GM12878 (cell line): ENCODE results near the gene ABHD12B. TPM values are rescaled to one million over a fixed set of nuclear protein-coding genes. Genes with fewer than 3 reads are reported as not detected.

Experiments used
- ATAC-seq: fragments of 200-7000 bp; cut with Tn5 transposase; 3 replicates; pipeline ENCODE4 v1.9.1; 2020; ENCODE audit warnings: mild to moderate bottlenecking, moderate library complexity
- BruUV-seq: library from RNA; stranded (reverse); fragments of 400-500 nt; replicated peaks from 2 replicates; lab custom pipeline; 2021; lab: Mats Ljungman, UMichigan
- CTCF ChIA-PET: fragments of 300-600 bp; sonication (Branson Sonifier 250); formaldehyde crosslinking; extraction: SDS; loops from one replicate; lab custom pipeline; 2021; ENCODE audit warnings: inconsistent platforms; lab: Yijun Ruan, JAX
- POLR2A ChIA-PET: fragments of 350-600 bp; formaldehyde crosslinking; extraction: SDS; loops from one replicate; lab custom pipeline; 2021; ENCODE audit warnings: inconsistent platforms; lab: Charles Lee
- RAD21 ChIA-PET: fragments of 300-600 bp; sonication (Branson Sonifier 250); formaldehyde crosslinking; loops from one replicate; lab custom pipeline; 2023; ENCODE audit warnings: antibody characterized with exemption; ENCODE audit not compliant: unreplicated experiment; lab: Charles Lee
- SMC1A ChIA-PET: fragments of 300-600 bp; sonication (Branson Sonifier 250); formaldehyde crosslinking; loops from one replicate; lab custom pipeline; 2023; ENCODE audit not compliant: unreplicated experiment, uncharacterized antibody; lab: Charles Lee
- DNase-seq: peaks from one replicate; pipeline ENCODE4 v3.0.0-alpha.2; 2011; ENCODE audit warnings: low read depth, low spot score
- FAIRE-seq: peaks from 3 replicates; lab custom pipeline; 2011; peaks lifted over from hg19 to GRCh38; lab: Jason Lieb, UNC
- H2AFZ ChIP-seq: 2 replicates; pipeline ENCODE4 v1.6.0; 2011; ENCODE audit warnings: low read depth, low read length, control low read depth; ENCODE audit not compliant: control insufficient read depth
- H3K27ac ChIP-seq: 2 replicates; pipeline ENCODE4 v1.5.1; 2011; ENCODE audit warnings: control low read depth; ENCODE audit not compliant: control insufficient read depth, insufficient read depth
- H3K27me3 ChIP-seq, 2 experiments: replicated peaks in 1 of 2; 2 replicates each; pipeline versions ENCODE4 v1.6.0 to v1.6.1; 2011; ENCODE audit warnings: low read length in 1 of 2; ENCODE audit not compliant: control insufficient read depth in 2 of 2, insufficient read depth in 2 of 2
- H3K36me3 ChIP-seq, 2 experiments: 2 replicates each; pipeline ENCODE4 v1.5.1; 2011; ENCODE audit warnings: low read length in 1 of 2; ENCODE audit not compliant: control insufficient read depth in 2 of 2, insufficient read depth in 2 of 2
- H3K4me1 ChIP-seq: 2 replicates; pipeline ENCODE4 v1.6.1; 2011; ENCODE audit warnings: mild to moderate bottlenecking, low read length, moderate library complexity, mixed read lengths; ENCODE audit not compliant: control insufficient read depth, insufficient read depth
- H3K4me2 ChIP-seq: 2 replicates; pipeline ENCODE4 v1.6.0; 2011; ENCODE audit warnings: control low read depth; ENCODE audit not compliant: control insufficient read depth, insufficient read depth
- H3K4me3 ChIP-seq: fragments of 200-600 bp; sonication (generic); 2 replicates; pipeline ENCODE4 v1.5.1; 2016
- H3K79me2 ChIP-seq: 2 replicates; pipeline ENCODE4 v1.6.0; 2011; ENCODE audit warnings: low read length; ENCODE audit not compliant: control insufficient read depth, insufficient read depth
- H3K9ac ChIP-seq: 2 replicates; pipeline ENCODE4 v1.8.0; 2011; ENCODE audit warnings: low read length, control low read depth, mixed read lengths; ENCODE audit not compliant: control insufficient read depth, insufficient read depth
- H3K9me3 ChIP-seq: replicated peaks from 3 replicates; pipeline ENCODE4 v1.5.1; 2011; ENCODE audit warnings: mild to moderate bottlenecking, low read length; ENCODE audit not compliant: control insufficient read depth, insufficient read depth
- H4K20me1 ChIP-seq: 2 replicates; pipeline ENCODE4 v1.6.0; 2011; ENCODE audit not compliant: control insufficient read depth, insufficient read depth
- ATF2 ChIP-seq: IDR thresholded peaks from 2 replicates; pipeline ENCODE4 v1.6.1; 2012; ENCODE audit warnings: low read length, inconsistent platforms
- CHD2 ChIP-seq: IDR thresholded peaks from 2 replicates; pipeline ENCODE4 v1.6.1; 2011; ENCODE audit warnings: low read depth, low read length, improper control_type of control experiment, borderline replicate concordance
- CREM ChIP-seq: IDR thresholded peaks from 2 replicates; pipeline ENCODE4 v1.6.1; 2014; ENCODE audit warnings: antibody characterized with exemption, low read depth
- DPF2 ChIP-seq: fragments of 450-650 bp; IDR thresholded peaks from 2 replicates; pipeline ENCODE4 v1.6.1; 2017; ENCODE audit warnings: mild to moderate bottlenecking
- NR2C2 ChIP-seq: IDR thresholded peaks from 2 replicates; pipeline ENCODE4 v1.6.1; 2011; ENCODE audit warnings: borderline replicate concordance, low read depth; ENCODE audit not compliant: control insufficient read depth, insufficient read length
- POLR2AphosphoS2 ChIP-seq: IDR thresholded peaks from 2 replicates; pipeline ENCODE4 v1.6.1; 2011; ENCODE audit warnings: low read depth, mild to moderate bottlenecking, low read length, improper control_type of control experiment, moderate library complexity
- SRF ChIP-seq, 2 experiments: IDR thresholded peaks; 2 replicates each; pipeline ENCODE4 v1.6.1; 2011; ENCODE audit warnings: low read depth in 2 of 2, low read length in 2 of 2, mild to moderate bottlenecking in 1 of 2, moderate library complexity in 1 of 2
- SUZ12 ChIP-seq: fragments of 200-600 bp; sonication (generic); IDR thresholded peaks from one replicate; pipeline ENCODE4 v1.6.1; 2018; ENCODE audit warnings: antibody characterized with exemption, mild to moderate bottlenecking; ENCODE audit not compliant: unreplicated experiment
- ZBTB4 ChIP-seq: fragments of 450-650 bp; formaldehyde crosslinking; IDR thresholded peaks from 2 replicates; pipeline ENCODE4 v1.4.0; 2022; ENCODE audit warnings: mild to moderate bottlenecking, moderate library complexity
- ZNF207 ChIP-seq: fragments of 450-650 bp; IDR thresholded peaks from 2 replicates; pipeline ENCODE4 v1.6.1; 2014; ENCODE audit warnings: antibody characterized with exemption, mild to moderate bottlenecking, borderline replicate concordance
- ZNF217 ChIP-seq: fragments of 450-650 bp; IDR thresholded peaks from 2 replicates; pipeline ENCODE4 v1.6.1; 2017; ENCODE audit warnings: antibody characterized with exemption, mild to moderate bottlenecking
- ZNF274 ChIP-seq: IDR thresholded peaks from one replicate; pipeline ENCODE4 v1.8.0; 2011; ENCODE audit not compliant: insufficient read length, insufficient read depth
- in situ Hi-C: fragments of 300-500 bp; cut with MboI; formaldehyde crosslinking; loops from 9 replicates; pipeline ENCODE4 v1.14.3; 2018; ENCODE audit warnings: mixed read lengths
- intact Hi-C: fragments of 100-400 bp; cut with micrococcal nuclease; formaldehyde crosslinking; loops from one replicate; pipeline ENCODE4 v1.14.2; 2022; ENCODE audit not compliant: unreplicated experiment
- polyA plus RNA-seq, 11 experiments: library from polyadenylated mRNA; depleted of rRNA in 4 of 11; unstranded in 6 of 11; stranded (reverse) in 5 of 11; fragments of >200 nt; fragmentation: Nextera tagmentation in 4 of 11; fragmentation: Illumina TruSeq in 1 of 11; extraction: Ambion mirVana in 4 of 11; extraction: Trizol in 1 of 11; gene quantifications; 1 replicate in 1 of 11; 2 replicates in 10 of 11; pipeline versions ENCODE4 v1.2.1 to v1.2.3, GENCODE V29; 2011 to 2016; ENCODE audit warnings: inconsistent platforms in 2 of 11, missing spikeins in 2 of 11, low read depth in 1 of 11
- total RNA-seq, 4 experiments: library from RNA; depleted of rRNA in 3 of 4; stranded (reverse); fragments of >200 nt in 3 of 4; fragmentation: Illumina TruSeq in 1 of 4; extraction: Trizol in 1 of 4; gene quantifications; 2 replicates each; pipeline versions ENCODE4 v1.2.1 to v1.2.3, GENCODE V29; 2013 to 2021

Gene ABHD12B
- total and polyA plus RNA-seq, 10 of the 15 experiments (the other 5 are each of a cell fraction or from before 2014, with no cell fraction given): not detected

GRCh38 chr14:50904719-50905118 is 32.9 kb downstream of the ABHD12B start:
- H3K4me3 ChIP-seq: no peak overlapping the region
- no peaks in the 10 kb centered on the region for H4K20me1 ChIP-seq
- H3K27ac ChIP-seq: no peak overlapping the region
- BruUV-seq: no TSS peak
- H3K4me2 ChIP-seq: no peak overlapping the region
- H3K4me1 ChIP-seq: no peaks in the 10 kb centered on the region
- H3K79me2 ChIP-seq: no peaks in the 10 kb centered on the region
- H3K36me3 ChIP-seq: no peaks in the 10 kb centered on the region
- no peak overlapping the region for H3K9ac ChIP-seq
- no peak for ATAC-seq
- ChIA-PET CTCF (interaction anchor here (1.8 kb wide), 1 partner anchor 20 kb away, joined by 4 read pairs; no protein-coding TSS in a partner anchor), SMC1A (no interaction called here), POLR2A (no interaction called here), RAD21 (no interaction called here)
- in situ Hi-C loops: no loop called here
- H3K9me3 ChIP-seq: no peaks in the 10 kb centered on the region
- TF ChIP-seq ZNF217 (no peak), ZNF274 (no peak), CREM (no peak), ATF2 (no peak), NR2C2 (no peak), ZBTB4 (CRISPR knock-in tag) (no peak), ZNF207 (no peak), SUZ12 (no peak), CHD2 (no peak), POLR2AphosphoS2 (no peak), DPF2 (no peak), SRF (IDR thresholded peaks at IDR 0.05; ENCODE audit: low read depth in 2 of 2, low read length in 2 of 2) (no peak)
- FAIRE-seq: no peak
- H3K27me3 ChIP-seq: peaks cover 0 to 1% of the 10 kb centered on the region in 2 experiments; a peak in 1 of 4 replicates
- H2AFZ ChIP-seq: no peak overlapping the region
- intact Hi-C loops: no loop called here
- no peak for DNase-seq
